OCI-LY1 (cell line): Measurements from ENCODE around the gene RASGRF2.

Source experiments
- H2AFZ ChIP-seq: fragments of 200-600 bp; sonication (generic), shearing (Covaris generic); 2 replicates; pipeline ENCODE4 v1.6.0; 2014; ENCODE audit warnings: antibody characterized with exemption, mild to moderate bottlenecking, low read length
- H3F3A ChIP-seq: fragments of 200-600 bp; sonication (generic), shearing (Covaris generic); 2 replicates; pipeline ENCODE4 v1.6.0; 2014; ENCODE audit warnings: mild to moderate bottlenecking, antibody characterized with exemption, low read length, moderate library complexity; ENCODE audit not compliant: insufficient read depth
- H3K27ac ChIP-seq: fragments of 200-600 bp; sonication (generic); 2 replicates; pipeline ENCODE4 v1.5.1; 2014; ENCODE audit warnings: low read length, mixed run types, mild to moderate bottlenecking, low read depth; ENCODE audit not compliant: poor library complexity, severe bottlenecking
- H3K27me3 ChIP-seq: fragments of 200-600 bp; sonication (generic); 2 replicates; pipeline ENCODE4 v1.6.0; 2014; ENCODE audit warnings: antibody characterized with exemption, mild to moderate bottlenecking, low read length, moderate library complexity; ENCODE audit not compliant: insufficient read depth
- H3K36me3 ChIP-seq: fragments of 200-600 bp; sonication (generic); 2 replicates; pipeline ENCODE4 v1.6.1; 2014; ENCODE audit warnings: mild to moderate bottlenecking, antibody characterized with exemption, low read length, moderate library complexity, mixed read lengths; ENCODE audit not compliant: insufficient read depth
- H3K4me1 ChIP-seq: fragments of 200-600 bp; sonication (generic); 2 replicates; pipeline ENCODE4 v1.5.1; 2014; ENCODE audit warnings: mild to moderate bottlenecking, low read length, moderate library complexity; ENCODE audit not compliant: insufficient read depth, severe bottlenecking
- H3K4me2 ChIP-seq: fragments of 200-600 bp; sonication (generic), shearing (Covaris generic); 2 replicates; pipeline ENCODE4 v1.6.1; 2014; ENCODE audit warnings: low read length
- H3K4me3 ChIP-seq: fragments of 200-600 bp; sonication (generic); 2 replicates; pipeline ENCODE4 v1.5.1; 2014; ENCODE audit warnings: low read length, low read depth, mild to moderate bottlenecking, mixed read lengths; ENCODE audit not compliant: poor library complexity, severe bottlenecking
- H3K79me2 ChIP-seq: fragments of 200-600 bp; shearing (Covaris generic); 2 replicates; pipeline ENCODE4 v1.6.1; 2016; ENCODE audit warnings: mixed run types, low read length, mixed read lengths; ENCODE audit not compliant: insufficient read depth
- H3K9ac ChIP-seq: fragments of 200-600 bp; sonication (generic), shearing (Covaris generic); 2 replicates; pipeline ENCODE4 v1.6.1; 2014; ENCODE audit warnings: mild to moderate bottlenecking, low read length, mixed read lengths
- H3K9me2 ChIP-seq: fragments of 200-600 bp; sonication (generic), shearing (Covaris generic); 2 replicates; pipeline ENCODE4 v1.6.1; 2014; ENCODE audit warnings: low read depth, mild to moderate bottlenecking, low read length, mixed read lengths
- H3K9me3 ChIP-seq: fragments of 200-600 bp; shearing (Covaris generic); 2 replicates; pipeline ENCODE4 v1.6.1; 2014; ENCODE audit warnings: low read length, mixed read lengths
- H4K20me1 ChIP-seq: fragments of 200-600 bp; sonication (generic), shearing (Covaris generic); 2 replicates; pipeline ENCODE4 v1.6.0; 2016; ENCODE audit warnings: mild to moderate bottlenecking, low read length; ENCODE audit not compliant: insufficient read depth
- EZH2 ChIP-seq: fragments of 200-600 bp; sonication (generic), shearing (Covaris generic); IDR thresholded peaks from 2 replicates; pipeline ENCODE4 v1.8.0; 2017; ENCODE audit warnings: borderline replicate concordance, mixed run types, mild to moderate bottlenecking, antibody characterized with exemption, low read length, moderate library complexity, mixed read lengths
- TF ChIP-seq, protein P1 (sequence below): fragments of 200-600 bp; sonication (generic), shearing (Covaris generic); IDR thresholded peaks from 2 replicates; pipeline ENCODE4 v1.5.1; 2017; ENCODE audit warnings: mild to moderate bottlenecking, antibody characterized with exemption, low read length, moderate library complexity, mixed read lengths

The RASGRF2 gene

DNA sequence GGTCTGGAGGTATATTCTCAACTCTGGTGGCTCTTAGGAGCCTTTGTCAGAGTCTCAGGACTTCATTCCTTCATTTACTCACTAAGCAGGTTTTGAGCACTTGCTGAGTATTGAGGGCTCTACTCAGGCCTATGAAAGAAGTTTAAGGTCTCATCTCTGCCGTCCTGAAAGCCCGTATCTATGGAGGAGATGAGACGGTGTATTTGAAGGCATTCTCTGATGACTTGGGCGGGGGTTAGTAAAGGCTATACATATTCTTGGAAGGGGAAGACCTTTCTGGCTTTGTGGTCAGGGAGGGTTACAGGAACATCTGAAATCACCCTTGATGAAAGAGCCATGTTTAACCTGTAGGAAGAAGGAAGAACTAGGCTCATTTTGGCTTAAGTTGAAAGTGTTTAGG lies 21.9 kb downstream of the RASGRF2 start:
- Histone ChIP-seq H2AFZ (no peak overlapping the region), H3K9me2 (no peaks in the 10 kb centered on the region), H3K27ac (no peak overlapping the region), H3K79me2 (no peaks in the 10 kb centered on the region), H3F3A (no peaks in the 10 kb centered on the region), H3K9me3 (no peaks in the 10 kb centered on the region), H3K27me3 (0 out of 2 replicates have a peak, but pooled peaks cover 3% of the 10 kb centered on the region), H3K36me3 (no peaks in the 10 kb centered on the region), H4K20me1 (no peaks in the 10 kb centered on the region), H3K4me3 (no peak overlapping the region), H3K9ac (no peak overlapping the region), H3K4me2 (no peak overlapping the region), H3K4me1 (no peaks in the 10 kb centered on the region)
- no peak for TF ChIP-seq EZH2
- TF ChIP-seq, protein P1, sequence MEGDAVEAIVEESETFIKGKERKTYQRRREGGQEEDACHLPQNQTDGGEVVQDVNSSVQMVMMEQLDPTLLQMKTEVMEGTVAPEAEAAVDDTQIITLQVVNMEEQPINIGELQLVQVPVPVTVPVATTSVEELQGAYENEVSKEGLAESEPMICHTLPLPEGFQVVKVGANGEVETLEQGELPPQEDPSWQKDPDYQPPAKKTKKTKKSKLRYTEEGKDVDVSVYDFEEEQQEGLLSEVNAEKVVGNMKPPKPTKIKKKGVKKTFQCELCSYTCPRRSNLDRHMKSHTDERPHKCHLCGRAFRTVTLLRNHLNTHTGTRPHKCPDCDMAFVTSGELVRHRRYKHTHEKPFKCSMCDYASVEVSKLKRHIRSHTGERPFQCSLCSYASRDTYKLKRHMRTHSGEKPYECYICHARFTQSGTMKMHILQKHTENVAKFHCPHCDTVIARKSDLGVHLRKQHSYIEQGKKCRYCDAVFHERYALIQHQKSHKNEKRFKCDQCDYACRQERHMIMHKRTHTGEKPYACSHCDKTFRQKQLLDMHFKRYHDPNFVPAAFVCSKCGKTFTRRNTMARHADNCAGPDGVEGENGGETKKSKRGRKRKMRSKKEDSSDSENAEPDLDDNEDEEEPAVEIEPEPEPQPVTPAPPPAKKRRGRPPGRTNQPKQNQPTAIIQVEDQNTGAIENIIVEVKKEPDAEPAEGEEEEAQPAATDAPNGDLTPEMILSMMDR: no peak

DNA sequence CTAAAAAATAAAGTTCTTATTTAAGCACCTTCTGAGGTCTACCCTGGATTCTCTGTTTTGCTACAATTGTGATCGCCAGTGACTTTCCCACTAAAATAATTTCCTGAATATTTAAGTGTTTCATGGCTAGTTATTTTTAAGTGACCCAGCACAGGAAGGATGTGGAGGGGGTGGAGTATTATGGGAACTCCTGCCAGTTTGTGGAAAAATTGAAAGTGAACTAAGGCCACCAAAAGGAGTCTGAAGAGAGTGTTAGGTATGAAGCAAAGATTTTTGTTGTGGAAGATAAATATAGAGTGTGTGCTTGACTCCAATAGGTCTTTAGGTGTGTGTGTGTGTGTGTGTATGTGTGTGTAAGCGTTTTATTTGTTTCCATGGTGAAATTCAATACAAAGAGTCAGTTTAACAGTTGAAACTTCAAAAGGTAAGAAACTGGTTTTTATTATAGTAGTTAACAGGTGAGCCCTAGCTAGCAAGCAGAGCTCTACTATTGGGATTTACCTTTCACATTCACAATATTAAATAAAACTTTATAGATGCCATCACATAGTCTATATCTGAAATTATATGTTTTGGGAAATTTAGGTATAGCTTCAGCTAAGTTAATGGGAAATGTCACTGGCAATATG lies 25.6 kb downstream of the RASGRF2 start:
- no peak overlapping the region for H3K27ac ChIP-seq
- no peak overlapping the region for H3K4me2 ChIP-seq
- H4K20me1 ChIP-seq: no peaks in the 10 kb centered on the region
- TF ChIP-seq, protein P1: no peak
- TF ChIP-seq EZH2: no peak
- no peaks in the 10 kb centered on the region for H3F3A ChIP-seq
- H2AFZ ChIP-seq: no peak overlapping the region
- no peaks in the 10 kb centered on the region for H3K9me3 ChIP-seq
- no peaks in the 10 kb centered on the region for H3K36me3 ChIP-seq
- no peaks in the 10 kb centered on the region for H3K79me2 ChIP-seq
- H3K27me3 ChIP-seq: 0 out of 2 replicates have a peak, but pooled peaks cover 3% of the 10 kb centered on the region
- H3K4me1 ChIP-seq: no peaks in the 10 kb centered on the region
- no peak overlapping the region for H3K4me3 ChIP-seq
- no peak overlapping the region for H3K9ac ChIP-seq
- H3K9me2 ChIP-seq: no peaks in the 10 kb centered on the region

DNA sequence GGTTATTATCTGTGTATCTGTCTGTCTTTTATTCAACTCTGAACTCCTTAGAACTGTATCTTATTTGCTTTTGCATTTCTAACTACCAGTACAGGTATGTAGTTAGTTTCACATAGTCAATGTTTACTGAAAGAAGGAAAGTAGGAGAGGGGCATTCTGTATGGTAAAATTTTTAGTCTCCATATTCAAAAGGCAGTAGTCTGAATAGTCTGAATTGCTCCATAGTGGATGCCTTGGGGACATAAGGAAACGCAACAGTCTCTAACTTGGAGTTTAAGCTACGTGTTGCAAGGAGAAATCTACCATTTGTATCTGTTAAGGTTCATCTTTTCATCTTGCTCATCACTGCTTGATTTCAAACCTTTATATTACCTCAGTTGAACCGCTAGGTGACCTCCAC lies 26.2 kb downstream of the RASGRF2 start:
- TF ChIP-seq, protein P1: no peak
- TF ChIP-seq EZH2: no peak
- Histone ChIP-seq H3K27ac (no peak overlapping the region), H3K4me2 (no peak overlapping the region), H4K20me1 (no peaks in the 10 kb centered on the region), H3K79me2 (no peaks in the 10 kb centered on the region), H3K9me2 (no peaks in the 10 kb centered on the region), H3K9ac (no peak overlapping the region), H3F3A (no peaks in the 10 kb centered on the region), H3K4me1 (no peaks in the 10 kb centered on the region), H3K4me3 (no peak overlapping the region), H3K36me3 (no peaks in the 10 kb centered on the region), H2AFZ (no peak overlapping the region), H3K27me3 (0 out of 2 replicates have a peak, but pooled peaks cover 3% of the 10 kb centered on the region), H3K9me3 (no peaks in the 10 kb centered on the region)
